ENCODE measurements around the gene SLC34A1. TPM values are rescaled to one million over a fixed set of nuclear protein-coding genes. Genes with fewer than 3 reads are reported as not detected.

The SLC34A1 gene
- total and polyA plus RNA-seq, 4 donors, result 0.23 to 1.0 (median 0.47) TPM

DNA sequence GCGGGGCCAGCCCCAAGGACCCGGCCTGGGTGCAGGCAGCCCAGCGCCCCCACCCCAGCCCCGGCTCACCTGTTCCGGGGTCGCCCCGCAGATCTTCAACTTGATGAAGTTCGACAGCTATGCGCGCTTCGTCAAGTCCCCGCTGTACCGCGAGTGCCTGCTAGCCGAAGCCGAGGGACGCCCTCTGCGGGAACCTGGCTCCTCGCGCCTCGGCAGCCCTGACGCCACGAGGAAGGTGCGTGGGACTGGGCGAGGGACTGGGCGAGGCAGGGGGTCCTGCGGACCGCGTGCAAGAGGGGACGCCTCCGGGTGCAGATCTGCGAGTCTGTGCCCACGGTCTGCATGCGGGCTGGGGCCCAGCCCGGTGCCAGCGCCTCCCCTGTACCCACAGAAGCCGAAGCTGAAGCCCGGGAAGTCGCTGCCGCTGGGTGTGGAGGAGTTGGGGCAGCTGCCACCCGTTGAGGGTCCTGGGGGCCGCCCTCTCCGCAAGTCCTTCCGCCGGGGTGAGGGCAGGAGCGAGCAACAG is 16.8 kb upstream of the SLC34A1 start:
- no peak for DNase-seq (ENCODE audit: low spot score)
- Histone ChIP-seq H3K4me3 (ENCODE audit: low read depth in 1 of 3, low read length in 3 of 3) (peak overlapping the region; percentile 29 to 41 (median 38)), H3K27me3 (ENCODE audit: control insufficient read depth in 4 of 4, insufficient read depth in 4 of 4, low read length in 3 of 4) (no peaks in the 10 kb centered on the region), H3K4me1 (ENCODE audit: control insufficient read depth in 4 of 4, insufficient read depth in 4 of 4, low read length in 3 of 4) (peaks cover 28 to 77% (median 62%) of the 10 kb centered on the region in 4 donors), H3K9me3 (ENCODE audit: control insufficient read depth in 4 of 4, low read length in 3 of 4) (no peaks in the 10 kb centered on the region), H3K27ac (ENCODE audit: low read depth in 1 of 2, low read length in 2 of 2) (peak overlapping the region; percentile 89 to 97), H3K36me3 (ENCODE audit: control insufficient read depth in 4 of 4, insufficient read depth in 3 of 4, low read depth in 1 of 4, low read length in 3 of 4) (no peaks in the 10 kb centered on the region), H3K9ac (ENCODE audit: low read depth in 1 of 2, low read length in 2 of 2) (no peak overlapping the region)
- 31% methylated on average over 46 of the region's 46 CpGs for WGBS
- no peak for TF ChIP-seq FOXA2 (IDR thresholded peaks at IDR 0.05)
- TF ChIP-seq YY1 (IDR thresholded peaks at IDR 0.05), result no peak
- TF ChIP-seq RXRA (IDR thresholded peaks at IDR 0.05), result no peak
- TF ChIP-seq JUND (IDR thresholded peaks at IDR 0.05), result no peak

DNA sequence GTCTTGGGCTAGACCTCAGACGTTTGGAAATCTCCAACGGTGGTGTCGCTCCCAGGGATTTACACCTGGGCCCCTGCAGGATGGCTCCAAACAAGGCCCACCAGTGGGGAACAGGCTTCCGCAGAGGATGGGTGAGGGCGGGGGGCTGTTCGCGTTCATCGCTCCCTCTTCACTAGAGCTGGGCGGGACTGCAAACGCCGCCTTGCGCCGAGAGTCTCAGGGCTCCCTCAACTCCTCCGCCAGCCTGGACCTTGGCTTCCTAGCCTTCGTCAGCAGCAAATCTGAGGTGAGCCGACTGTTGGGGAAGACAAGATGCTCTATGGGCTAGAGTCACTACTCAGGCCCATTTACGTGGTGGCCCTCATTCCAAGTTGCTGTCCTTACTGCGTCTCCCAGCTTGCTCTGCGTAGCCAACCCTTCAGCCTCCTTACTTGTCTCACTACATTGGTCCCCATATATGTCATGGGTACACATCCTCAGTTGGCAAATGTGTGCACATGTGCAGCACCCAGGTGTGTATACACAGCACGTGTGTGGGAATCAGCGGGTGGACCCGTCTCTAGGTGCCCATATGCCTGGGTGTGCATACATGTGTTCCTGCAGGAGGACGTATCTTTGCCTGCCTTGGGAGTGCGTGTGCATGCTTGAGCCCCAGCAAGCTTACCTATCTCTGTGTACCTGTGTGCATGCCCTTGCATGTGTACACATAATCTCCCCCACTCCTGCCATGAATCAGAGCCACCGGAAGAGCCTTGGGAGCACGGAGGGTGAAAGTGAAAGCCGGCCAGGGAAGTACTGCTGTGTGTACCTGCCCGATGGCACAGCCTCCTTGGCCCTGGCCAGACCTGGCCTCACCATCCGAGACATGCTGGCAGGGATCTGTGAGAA is 16.0 kb upstream of the SLC34A1 start:
- no peak overlapping the region for H3K9ac ChIP-seq (ENCODE audit: low read depth in 1 of 2, low read length in 2 of 2)
- H3K27me3 ChIP-seq (ENCODE audit: control insufficient read depth in 4 of 4, insufficient read depth in 4 of 4, low read length in 3 of 4), result no peaks in the 10 kb centered on the region
- H3K4me1 ChIP-seq (ENCODE audit: control insufficient read depth in 4 of 4, insufficient read depth in 4 of 4, low read length in 3 of 4), result peaks cover 30 to 78% (median 62%) of the 10 kb centered on the region in 4 donors
- no peak for DNase-seq (ENCODE audit: low spot score)
- WGBS, result 80% methylated on average over 29 of the region's 29 CpGs
- H3K4me3 ChIP-seq (ENCODE audit: low read depth in 1 of 3, low read length in 3 of 3), result peak overlapping the region in 1 of 3 donors; percentile 41
- H3K27ac ChIP-seq (ENCODE audit: low read depth in 1 of 2, low read length in 2 of 2), result peak overlapping the region; percentile 7 to 97
- no peaks in the 10 kb centered on the region for H3K36me3 ChIP-seq (ENCODE audit: control insufficient read depth in 4 of 4, insufficient read depth in 3 of 4, low read depth in 1 of 4, low read length in 3 of 4)
- no peaks in the 10 kb centered on the region for H3K9me3 ChIP-seq (ENCODE audit: control insufficient read depth in 4 of 4, low read length in 3 of 4)
- TF ChIP-seq, protein P1, sequence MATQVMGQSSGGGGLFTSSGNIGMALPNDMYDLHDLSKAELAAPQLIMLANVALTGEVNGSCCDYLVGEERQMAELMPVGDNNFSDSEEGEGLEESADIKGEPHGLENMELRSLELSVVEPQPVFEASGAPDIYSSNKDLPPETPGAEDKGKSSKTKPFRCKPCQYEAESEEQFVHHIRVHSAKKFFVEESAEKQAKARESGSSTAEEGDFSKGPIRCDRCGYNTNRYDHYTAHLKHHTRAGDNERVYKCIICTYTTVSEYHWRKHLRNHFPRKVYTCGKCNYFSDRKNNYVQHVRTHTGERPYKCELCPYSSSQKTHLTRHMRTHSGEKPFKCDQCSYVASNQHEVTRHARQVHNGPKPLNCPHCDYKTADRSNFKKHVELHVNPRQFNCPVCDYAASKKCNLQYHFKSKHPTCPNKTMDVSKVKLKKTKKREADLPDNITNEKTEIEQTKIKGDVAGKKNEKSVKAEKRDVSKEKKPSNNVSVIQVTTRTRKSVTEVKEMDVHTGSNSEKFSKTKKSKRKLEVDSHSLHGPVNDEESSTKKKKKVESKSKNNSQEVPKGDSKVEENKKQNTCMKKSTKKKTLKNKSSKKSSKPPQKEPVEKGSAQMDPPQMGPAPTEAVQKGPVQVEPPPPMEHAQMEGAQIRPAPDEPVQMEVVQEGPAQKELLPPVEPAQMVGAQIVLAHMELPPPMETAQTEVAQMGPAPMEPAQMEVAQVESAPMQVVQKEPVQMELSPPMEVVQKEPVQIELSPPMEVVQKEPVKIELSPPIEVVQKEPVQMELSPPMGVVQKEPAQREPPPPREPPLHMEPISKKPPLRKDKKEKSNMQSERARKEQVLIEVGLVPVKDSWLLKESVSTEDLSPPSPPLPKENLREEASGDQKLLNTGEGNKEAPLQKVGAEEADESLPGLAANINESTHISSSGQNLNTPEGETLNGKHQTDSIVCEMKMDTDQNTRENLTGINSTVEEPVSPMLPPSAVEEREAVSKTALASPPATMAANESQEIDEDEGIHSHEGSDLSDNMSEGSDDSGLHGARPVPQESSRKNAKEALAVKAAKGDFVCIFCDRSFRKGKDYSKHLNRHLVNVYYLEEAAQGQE (IDR thresholded peaks at IDR 0.05), result no peak
- no peak for TF ChIP-seq HNF4A (conservative IDR thresholded peaks at IDR 0.05)

DNA sequence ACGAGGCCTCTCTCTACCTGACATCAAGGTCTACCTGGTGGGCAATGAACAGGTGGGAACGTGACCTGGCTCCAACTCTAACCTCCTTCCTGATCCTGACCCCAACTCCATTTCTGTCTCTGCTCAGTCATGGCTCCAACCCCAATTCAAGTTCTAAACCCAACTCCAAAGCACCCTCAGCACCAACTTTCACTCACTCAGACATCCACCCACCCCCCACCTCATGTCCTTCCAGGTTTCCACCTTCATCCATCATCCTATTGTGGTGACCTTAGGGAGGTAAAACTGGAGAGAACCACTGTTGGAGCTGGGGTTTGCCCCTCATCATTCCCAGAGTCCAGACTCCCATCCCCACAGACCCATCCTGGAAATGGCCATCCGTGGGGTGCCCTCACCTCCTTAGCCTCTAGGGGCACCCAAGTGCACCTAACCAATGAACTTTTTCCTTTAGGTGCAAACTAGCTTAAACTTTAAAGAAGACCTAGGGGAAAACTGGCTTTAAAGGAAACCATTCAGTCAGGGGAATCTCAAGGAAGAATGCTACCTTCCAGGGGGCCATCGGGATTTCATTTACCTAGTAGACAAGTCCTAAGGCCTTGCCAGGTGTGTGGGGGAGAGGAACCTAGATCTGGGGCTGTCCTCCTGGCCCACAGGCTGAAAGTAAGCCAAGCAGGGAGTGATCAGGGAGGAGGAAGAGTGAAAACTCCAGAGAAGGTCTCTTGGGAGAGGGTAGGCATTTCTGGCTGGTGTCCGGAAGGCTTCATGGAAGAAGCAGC is 15.2 kb upstream of the SLC34A1 start:
- peak overlapping the region; percentile 9 to 87 for H3K27ac ChIP-seq (ENCODE audit: low read depth in 1 of 2, low read length in 2 of 2)
- no peaks in the 10 kb centered on the region for H3K9me3 ChIP-seq (ENCODE audit: control insufficient read depth in 4 of 4, low read length in 3 of 4)
- DNase-seq (ENCODE audit: low spot score), result no peak
- WGBS, result 65% methylated on average over 5 of the region's 5 CpGs
- no peaks in the 10 kb centered on the region for H3K27me3 ChIP-seq (ENCODE audit: control insufficient read depth in 4 of 4, insufficient read depth in 4 of 4, low read length in 3 of 4)
- peaks cover 32 to 80% (median 61%) of the 10 kb centered on the region in 4 donors for H3K4me1 ChIP-seq (ENCODE audit: control insufficient read depth in 4 of 4, insufficient read depth in 4 of 4, low read length in 3 of 4)
- no peaks in the 10 kb centered on the region for H3K36me3 ChIP-seq (ENCODE audit: control insufficient read depth in 4 of 4, insufficient read depth in 3 of 4, low read depth in 1 of 4, low read length in 3 of 4)
- no peak overlapping the region for H3K4me3 ChIP-seq (ENCODE audit: low read depth in 1 of 3, low read length in 3 of 3)
- TF ChIP-seq, protein P2, sequence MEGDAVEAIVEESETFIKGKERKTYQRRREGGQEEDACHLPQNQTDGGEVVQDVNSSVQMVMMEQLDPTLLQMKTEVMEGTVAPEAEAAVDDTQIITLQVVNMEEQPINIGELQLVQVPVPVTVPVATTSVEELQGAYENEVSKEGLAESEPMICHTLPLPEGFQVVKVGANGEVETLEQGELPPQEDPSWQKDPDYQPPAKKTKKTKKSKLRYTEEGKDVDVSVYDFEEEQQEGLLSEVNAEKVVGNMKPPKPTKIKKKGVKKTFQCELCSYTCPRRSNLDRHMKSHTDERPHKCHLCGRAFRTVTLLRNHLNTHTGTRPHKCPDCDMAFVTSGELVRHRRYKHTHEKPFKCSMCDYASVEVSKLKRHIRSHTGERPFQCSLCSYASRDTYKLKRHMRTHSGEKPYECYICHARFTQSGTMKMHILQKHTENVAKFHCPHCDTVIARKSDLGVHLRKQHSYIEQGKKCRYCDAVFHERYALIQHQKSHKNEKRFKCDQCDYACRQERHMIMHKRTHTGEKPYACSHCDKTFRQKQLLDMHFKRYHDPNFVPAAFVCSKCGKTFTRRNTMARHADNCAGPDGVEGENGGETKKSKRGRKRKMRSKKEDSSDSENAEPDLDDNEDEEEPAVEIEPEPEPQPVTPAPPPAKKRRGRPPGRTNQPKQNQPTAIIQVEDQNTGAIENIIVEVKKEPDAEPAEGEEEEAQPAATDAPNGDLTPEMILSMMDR (IDR thresholded peaks at IDR 0.05; ENCODE audit: low read depth, low read length, missing input control), result peak; percentile 49
- TF ChIP-seq RXRA (IDR thresholded peaks at IDR 0.05) (no peak), RAD21 (IDR thresholded peaks at IDR 0.05) (peak in 1 of 2 donors; percentile 51)
- TF ChIP-seq, protein P3, sequence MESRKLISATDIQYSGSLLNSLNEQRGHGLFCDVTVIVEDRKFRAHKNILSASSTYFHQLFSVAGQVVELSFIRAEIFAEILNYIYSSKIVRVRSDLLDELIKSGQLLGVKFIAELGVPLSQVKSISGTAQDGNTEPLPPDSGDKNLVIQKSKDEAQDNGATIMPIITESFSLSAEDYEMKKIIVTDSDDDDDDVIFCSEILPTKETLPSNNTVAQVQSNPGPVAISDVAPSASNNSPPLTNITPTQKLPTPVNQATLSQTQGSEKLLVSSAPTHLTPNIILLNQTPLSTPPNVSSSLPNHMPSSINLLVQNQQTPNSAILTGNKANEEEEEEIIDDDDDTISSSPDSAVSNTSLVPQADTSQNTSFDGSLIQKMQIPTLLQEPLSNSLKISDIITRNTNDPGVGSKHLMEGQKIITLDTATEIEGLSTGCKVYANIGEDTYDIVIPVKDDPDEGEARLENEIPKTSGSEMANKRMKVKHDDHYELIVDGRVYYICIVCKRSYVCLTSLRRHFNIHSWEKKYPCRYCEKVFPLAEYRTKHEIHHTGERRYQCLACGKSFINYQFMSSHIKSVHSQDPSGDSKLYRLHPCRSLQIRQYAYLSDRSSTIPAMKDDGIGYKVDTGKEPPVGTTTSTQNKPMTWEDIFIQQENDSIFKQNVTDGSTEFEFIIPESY (IDR thresholded peaks at IDR 0.05), result no peak
- H3K9ac ChIP-seq (ENCODE audit: low read depth in 1 of 2, low read length in 2 of 2), result no peak overlapping the region
